ENCODE results near the gene SLC6A6.

The SLC6A6 gene

DNA sequence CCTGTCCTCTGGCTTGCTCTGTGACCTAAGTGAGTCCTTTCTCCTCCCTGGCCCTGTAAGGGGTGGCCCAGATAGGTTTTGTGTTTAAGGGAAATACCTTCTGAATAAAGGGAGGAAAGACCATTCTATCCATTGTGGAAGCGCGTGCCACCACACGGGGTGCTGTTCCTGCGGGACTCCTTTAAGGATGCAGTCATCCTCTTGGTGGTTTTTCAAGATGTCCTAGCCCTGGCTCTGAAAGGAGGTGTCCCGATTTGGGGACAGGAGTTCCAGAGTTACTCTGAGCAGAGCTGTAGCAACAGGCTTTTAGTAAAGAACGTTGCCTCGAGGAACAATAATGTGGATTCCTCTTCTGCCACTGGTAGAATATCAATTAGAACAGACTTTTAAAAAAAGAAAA, 9.6 kb downstream of the SLC6A6 start:
- in situ Hi-C loops (cut with HindIII; ENCODE audit: low pct_ligation_motif_present, low sequenced_read_pairs): no loop called here
- no peaks in the 10 kb centered on the region for H3K27me3 ChIP-seq (replicated peaks)
- no peak overlapping the region for H3K27ac ChIP-seq
- no peak overlapping the region for H3K4me3 ChIP-seq (ENCODE audit: low read depth, low read length)
- DNase-seq: no peak
- TF ChIP-seq, protein P1, sequence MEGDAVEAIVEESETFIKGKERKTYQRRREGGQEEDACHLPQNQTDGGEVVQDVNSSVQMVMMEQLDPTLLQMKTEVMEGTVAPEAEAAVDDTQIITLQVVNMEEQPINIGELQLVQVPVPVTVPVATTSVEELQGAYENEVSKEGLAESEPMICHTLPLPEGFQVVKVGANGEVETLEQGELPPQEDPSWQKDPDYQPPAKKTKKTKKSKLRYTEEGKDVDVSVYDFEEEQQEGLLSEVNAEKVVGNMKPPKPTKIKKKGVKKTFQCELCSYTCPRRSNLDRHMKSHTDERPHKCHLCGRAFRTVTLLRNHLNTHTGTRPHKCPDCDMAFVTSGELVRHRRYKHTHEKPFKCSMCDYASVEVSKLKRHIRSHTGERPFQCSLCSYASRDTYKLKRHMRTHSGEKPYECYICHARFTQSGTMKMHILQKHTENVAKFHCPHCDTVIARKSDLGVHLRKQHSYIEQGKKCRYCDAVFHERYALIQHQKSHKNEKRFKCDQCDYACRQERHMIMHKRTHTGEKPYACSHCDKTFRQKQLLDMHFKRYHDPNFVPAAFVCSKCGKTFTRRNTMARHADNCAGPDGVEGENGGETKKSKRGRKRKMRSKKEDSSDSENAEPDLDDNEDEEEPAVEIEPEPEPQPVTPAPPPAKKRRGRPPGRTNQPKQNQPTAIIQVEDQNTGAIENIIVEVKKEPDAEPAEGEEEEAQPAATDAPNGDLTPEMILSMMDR (IDR thresholded peaks at IDR 0.05; ENCODE audit: low read depth, low read length, missing control alignments): peak; percentile 54
- H3K36me3 ChIP-seq (replicated peaks): no peaks in the 10 kb centered on the region

DNA sequence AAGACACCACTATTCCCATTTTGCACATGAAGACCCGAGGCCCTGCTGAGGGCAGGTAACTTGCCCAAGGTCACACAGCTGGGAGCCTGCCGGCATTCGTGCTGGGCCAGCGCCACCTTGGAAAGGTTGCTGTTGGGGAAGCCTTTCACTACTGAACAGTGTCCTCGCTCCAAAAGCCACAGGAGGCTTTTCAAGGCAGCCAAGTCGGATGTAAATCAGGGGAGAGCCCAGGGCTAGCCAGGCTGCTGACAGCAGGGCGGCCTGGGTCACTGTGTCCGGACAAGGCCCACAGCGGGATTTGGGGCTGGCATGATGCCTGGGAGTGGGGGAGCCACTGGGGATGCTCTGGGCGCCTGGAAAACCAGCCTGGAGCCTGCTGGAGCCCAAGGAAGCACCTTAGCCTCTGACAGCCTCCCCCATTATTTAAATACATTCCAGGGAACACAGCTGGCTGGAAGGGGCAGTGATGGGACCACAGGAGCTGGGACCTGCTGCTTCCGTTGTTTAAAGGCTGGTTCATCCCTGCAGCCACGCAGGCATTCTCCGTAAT, 10.5 kb downstream of the SLC6A6 start:
- in situ Hi-C loops (cut with HindIII; ENCODE audit: low pct_ligation_motif_present, low sequenced_read_pairs): no loop called here
- no peak overlapping the region for H3K27ac ChIP-seq

DNA sequence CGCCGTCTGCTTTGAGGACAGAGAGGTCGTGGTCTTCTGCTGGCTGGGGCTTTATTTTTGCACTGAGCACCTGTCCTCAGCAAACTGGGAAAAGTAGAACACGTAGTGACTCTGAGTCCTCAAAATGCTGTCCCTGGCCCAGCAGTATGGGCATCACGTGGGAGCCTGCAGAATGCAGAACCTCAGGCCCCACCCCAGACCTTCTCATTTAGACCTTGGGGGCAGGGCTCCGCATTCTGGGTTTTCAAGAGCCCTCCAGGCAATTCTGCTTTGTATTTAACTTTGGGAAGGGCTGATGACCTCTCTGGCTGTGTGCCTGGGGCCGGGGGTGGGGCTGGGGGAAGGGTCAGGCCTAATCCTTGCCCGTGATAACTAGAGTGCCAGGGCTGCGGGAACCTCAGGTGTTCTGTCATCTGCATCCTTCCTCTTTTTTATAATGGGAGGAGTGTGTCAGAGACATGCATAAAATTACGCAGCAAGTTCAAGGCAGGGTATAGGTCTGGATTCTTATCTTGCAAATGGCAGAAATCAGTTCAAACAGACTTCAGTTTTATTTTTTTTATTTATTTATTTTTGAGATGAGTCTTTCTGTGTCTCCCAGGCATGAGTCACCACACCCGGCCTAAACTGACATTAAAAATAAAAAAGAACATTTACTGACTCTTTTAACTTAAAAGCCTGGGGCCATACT, 11.1 kb downstream of the SLC6A6 start:
- in situ Hi-C loops (cut with HindIII; ENCODE audit: low pct_ligation_motif_present, low sequenced_read_pairs): no loop called here
- TF ChIP-seq, protein P1 (IDR thresholded peaks at IDR 0.05; ENCODE audit: low read depth, low read length, missing control alignments): no peak
- H3K27me3 ChIP-seq (replicated peaks): no peaks in the 10 kb centered on the region
- H3K27ac ChIP-seq: no peak overlapping the region
- H3K4me3 ChIP-seq (ENCODE audit: low read depth, low read length): no peak overlapping the region
- peaks cover 8% of the 10 kb centered on the region for H3K36me3 ChIP-seq (replicated peaks)
- DNase-seq: peak; percentile 45

More for the DNA sequence above, 10.5 kb downstream of the SLC6A6 start:
- TF ChIP-seq, protein P1 (IDR thresholded peaks at IDR 0.05; ENCODE audit: low read depth, low read length, missing control alignments): no peak
- H3K4me3 ChIP-seq (ENCODE audit: low read depth, low read length): no peak overlapping the region
- peaks cover 2% of the 10 kb centered on the region for H3K36me3 ChIP-seq (replicated peaks)
- no peak for DNase-seq
- no peaks in the 10 kb centered on the region for H3K27me3 ChIP-seq (replicated peaks)

DNA sequence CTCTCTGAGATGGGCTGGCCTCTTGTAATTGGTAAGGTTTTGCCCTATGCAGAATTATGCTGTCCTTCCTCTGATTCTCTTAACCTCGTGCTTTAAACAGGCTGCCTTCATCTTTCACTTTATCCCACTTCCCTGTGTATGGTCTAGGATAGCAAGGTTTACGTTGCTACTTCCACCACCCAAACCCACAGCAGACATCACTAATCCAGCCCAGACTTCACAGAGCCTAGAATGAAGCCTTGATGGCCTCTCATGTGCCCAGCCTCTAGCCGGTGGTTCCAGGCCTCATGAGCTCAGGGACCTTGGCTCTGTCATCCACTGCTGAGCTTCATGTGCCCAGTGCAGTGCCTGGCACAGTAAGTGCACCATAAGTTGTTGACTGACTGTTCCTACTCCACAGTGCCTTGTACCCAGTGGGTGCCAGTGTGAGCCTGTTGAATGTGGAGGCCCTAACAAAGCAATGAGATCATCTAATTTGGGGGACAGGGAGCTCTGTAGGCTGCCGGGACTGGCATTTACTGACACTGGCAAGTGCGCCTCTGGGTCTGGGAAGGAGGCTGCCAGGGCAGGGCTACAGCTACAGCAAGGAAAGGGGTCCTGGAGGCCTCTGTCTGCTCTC, 12.5 kb downstream of the SLC6A6 start:
- TF ChIP-seq, protein P1 (IDR thresholded peaks at IDR 0.05; ENCODE audit: low read depth, low read length, missing control alignments): no peak
- H3K4me3 ChIP-seq (ENCODE audit: low read depth, low read length): no peak overlapping the region
- H3K27me3 ChIP-seq (replicated peaks): no peaks in the 10 kb centered on the region
- peaks cover 15% of the 10 kb centered on the region for H3K36me3 ChIP-seq (replicated peaks)
- no peak for DNase-seq
- peak overlapping the region; percentile 21 for H3K27ac ChIP-seq
- in situ Hi-C loops (cut with HindIII; ENCODE audit: low pct_ligation_motif_present, low sequenced_read_pairs): no loop called here

DNA sequence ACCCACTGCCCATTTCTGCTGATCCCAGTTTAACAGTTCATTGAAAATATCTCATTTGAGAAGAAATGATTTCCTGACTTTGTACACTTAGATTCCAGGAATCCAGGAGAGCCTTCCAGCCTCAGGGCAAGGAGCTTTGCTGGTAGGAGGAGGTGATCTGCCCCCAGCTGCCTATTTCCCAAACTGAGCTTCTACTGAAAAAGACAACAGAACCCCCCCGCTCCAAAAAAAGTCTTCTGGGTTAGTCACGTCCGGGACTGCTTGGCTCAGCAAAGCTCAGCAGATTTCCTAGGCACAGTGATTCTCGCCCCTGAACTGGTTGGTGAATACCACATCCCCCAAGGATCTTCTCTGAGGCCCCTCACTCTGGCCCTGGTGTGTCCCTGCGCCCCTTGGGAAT, 13.1 kb downstream of the SLC6A6 start:
- TF ChIP-seq, protein P1 (IDR thresholded peaks at IDR 0.05; ENCODE audit: low read depth, low read length, missing control alignments): no peak
- H3K36me3 ChIP-seq (replicated peaks): peaks cover 15% of the 10 kb centered on the region
- H3K27ac ChIP-seq: peak overlapping the region; percentile 21
- H3K4me3 ChIP-seq (ENCODE audit: low read depth, low read length): no peak overlapping the region
- DNase-seq: peak; percentile 59
- H3K27me3 ChIP-seq (replicated peaks): no peaks in the 10 kb centered on the region
- in situ Hi-C loops (cut with HindIII; ENCODE audit: low pct_ligation_motif_present, low sequenced_read_pairs): no loop called here
